Vagina (tissue), 2 donors: ENCODE measurements around the gene ADD3. TPM values are rescaled to one million over a fixed set of nuclear protein-coding genes. Genes with fewer than 3 reads are reported as not detected.

Experiments used
- DNase-seq, 2 donors: peaks; one replicate each; pipeline ENCODE4 v3.0.0-alpha.2; 2017; ENCODE audit errors: extremely low spot score in 2 of 2
- H3K27ac ChIP-seq: fragments of 200-600 bp; sonication (generic); one replicate; pipeline ENCODE4 v1.5.1; 2019
- H3K27me3 ChIP-seq: fragments of 200-600 bp; sonication (generic); one replicate; pipeline ENCODE4 v1.5.1; 2019
- H3K36me3 ChIP-seq, 2 donors: fragments of 200-600 bp; sonication (generic); one replicate each; pipeline ENCODE4 v1.5.1; 2017 to 2019
- H3K4me1 ChIP-seq: fragments of 200-600 bp; sonication (generic); one replicate; pipeline ENCODE4 v1.5.1; 2019
- H3K4me3 ChIP-seq, 2 donors: fragments of 200-600 bp; sonication (generic); 1 replicate in 1 of 2; 2 replicates in 1 of 2; pipeline ENCODE4 v1.5.1; 2016 to 2019
- H3K9me3 ChIP-seq: fragments of 200-600 bp; sonication (generic); one replicate; pipeline ENCODE4 v1.5.1; 2019
- POLR2A ChIP-seq, 2 donors: fragments of 450-650 bp; IDR thresholded peaks; one replicate each; pipeline ENCODE4 v1.6.1; 2017; ENCODE audit warnings: antibody characterized with exemption in 2 of 2, mild to moderate bottlenecking in 2 of 2, moderate library complexity in 2 of 2
- POLR2AphosphoS5 ChIP-seq, 2 donors: sonication (generic); formaldehyde crosslinking; IDR thresholded peaks; one replicate each; pipeline ENCODE4 v1.9.0; 2017; ENCODE audit warnings: antibody characterized with exemption in 2 of 2, mild to moderate bottlenecking in 2 of 2, low read depth in 1 of 2; ENCODE audit not compliant: insufficient read depth in 1 of 2
- intact Hi-C: fragments of 100-400 bp; cut with DNase I; formaldehyde crosslinking; loops from one replicate; pipeline ENCODE4 v1.15.1; 2023
- total RNA-seq: library from RNA; depleted of rRNA; stranded (reverse); fragments of >200 nt; gene quantifications from one replicate; pipeline ENCODE4 v1.2.3, GENCODE V29; 2016
- TF ChIP-seq, protein P1 (sequence below), 3 experiments: fragments of 450-650 bp in 2 of 3; fragments of 200-600 bp in 1 of 3; sonication (generic) in 1 of 3; IDR thresholded peaks; one replicate each; pipeline ENCODE4 v1.5.1; 2017 to 2019; ENCODE audit warnings: antibody characterized with exemption in 3 of 3, mild to moderate bottlenecking in 2 of 3, moderate library complexity in 2 of 3

The ADD3 gene
- total RNA-seq, 1 donor from 2014 or later: 114 TPM

- Histone ChIP-seq H3K36me3 (no peaks in the 10 kb centered on the region), H3K9me3 (no peaks in the 10 kb centered on the region), H3K4me3 (no peak overlapping the region), H3K27me3 (no peaks in the 10 kb centered on the region), H3K27ac (no peak overlapping the region), H3K4me1 (peaks cover 8% of the 10 kb centered on the region)
- intact Hi-C loops: no loop called here
- TF ChIP-seq, protein P1, sequence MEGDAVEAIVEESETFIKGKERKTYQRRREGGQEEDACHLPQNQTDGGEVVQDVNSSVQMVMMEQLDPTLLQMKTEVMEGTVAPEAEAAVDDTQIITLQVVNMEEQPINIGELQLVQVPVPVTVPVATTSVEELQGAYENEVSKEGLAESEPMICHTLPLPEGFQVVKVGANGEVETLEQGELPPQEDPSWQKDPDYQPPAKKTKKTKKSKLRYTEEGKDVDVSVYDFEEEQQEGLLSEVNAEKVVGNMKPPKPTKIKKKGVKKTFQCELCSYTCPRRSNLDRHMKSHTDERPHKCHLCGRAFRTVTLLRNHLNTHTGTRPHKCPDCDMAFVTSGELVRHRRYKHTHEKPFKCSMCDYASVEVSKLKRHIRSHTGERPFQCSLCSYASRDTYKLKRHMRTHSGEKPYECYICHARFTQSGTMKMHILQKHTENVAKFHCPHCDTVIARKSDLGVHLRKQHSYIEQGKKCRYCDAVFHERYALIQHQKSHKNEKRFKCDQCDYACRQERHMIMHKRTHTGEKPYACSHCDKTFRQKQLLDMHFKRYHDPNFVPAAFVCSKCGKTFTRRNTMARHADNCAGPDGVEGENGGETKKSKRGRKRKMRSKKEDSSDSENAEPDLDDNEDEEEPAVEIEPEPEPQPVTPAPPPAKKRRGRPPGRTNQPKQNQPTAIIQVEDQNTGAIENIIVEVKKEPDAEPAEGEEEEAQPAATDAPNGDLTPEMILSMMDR (IDR thresholded peaks at IDR 0.05): no peak
- TF ChIP-seq POLR2AphosphoS5 (IDR thresholded peaks at IDR 0.05; ENCODE audit: insufficient read depth in 1 of 2, low read depth in 1 of 2) (no peak), POLR2A (IDR thresholded peaks at IDR 0.05) (no peak)
- no peak for DNase-seq
Observed at GRCh38 chr10:109992485-109992884, 15.3 kb upstream of the ADD3 start.

DNA sequence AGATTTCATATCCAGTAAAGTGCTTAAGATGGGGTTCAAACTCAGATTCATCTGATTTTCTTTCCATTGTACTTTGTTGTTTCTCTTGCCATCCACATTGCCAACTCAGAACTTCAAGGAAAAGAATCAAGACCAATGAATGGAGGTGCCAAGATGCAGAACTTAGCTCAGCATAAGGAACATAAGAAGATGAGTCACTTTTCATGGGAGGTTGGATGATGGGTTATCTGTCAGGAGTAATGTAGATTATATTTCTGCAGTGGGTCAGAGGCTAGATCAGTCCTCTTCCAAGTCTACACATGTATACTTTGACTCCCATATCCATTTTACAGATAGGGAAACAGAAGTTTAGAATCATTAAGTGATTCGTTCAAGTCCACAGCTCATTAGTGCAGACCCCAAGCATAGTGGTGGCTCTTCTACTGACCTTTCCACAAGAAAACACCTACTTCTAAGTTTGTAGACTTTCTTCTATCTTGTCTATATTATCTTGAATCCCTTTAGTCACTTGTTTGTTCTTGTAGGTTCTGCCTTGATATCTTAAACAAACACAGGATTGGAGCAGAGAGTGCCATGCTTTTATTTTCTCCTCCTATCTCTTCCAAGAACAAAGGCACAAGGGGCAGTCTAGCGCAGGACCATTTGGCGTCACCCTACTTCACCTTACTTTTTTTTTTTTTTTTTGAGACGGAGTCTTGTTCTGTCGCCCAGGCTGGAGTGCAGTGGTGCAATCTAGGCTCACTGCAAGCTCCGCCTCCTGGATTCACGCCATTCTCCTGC lies 14.0 kb upstream of the ADD3 start:
- Histone ChIP-seq H3K27ac (no peak overlapping the region), H3K4me1 (peaks cover 8% of the 10 kb centered on the region)
- intact Hi-C loops: no loop called here

DNA sequence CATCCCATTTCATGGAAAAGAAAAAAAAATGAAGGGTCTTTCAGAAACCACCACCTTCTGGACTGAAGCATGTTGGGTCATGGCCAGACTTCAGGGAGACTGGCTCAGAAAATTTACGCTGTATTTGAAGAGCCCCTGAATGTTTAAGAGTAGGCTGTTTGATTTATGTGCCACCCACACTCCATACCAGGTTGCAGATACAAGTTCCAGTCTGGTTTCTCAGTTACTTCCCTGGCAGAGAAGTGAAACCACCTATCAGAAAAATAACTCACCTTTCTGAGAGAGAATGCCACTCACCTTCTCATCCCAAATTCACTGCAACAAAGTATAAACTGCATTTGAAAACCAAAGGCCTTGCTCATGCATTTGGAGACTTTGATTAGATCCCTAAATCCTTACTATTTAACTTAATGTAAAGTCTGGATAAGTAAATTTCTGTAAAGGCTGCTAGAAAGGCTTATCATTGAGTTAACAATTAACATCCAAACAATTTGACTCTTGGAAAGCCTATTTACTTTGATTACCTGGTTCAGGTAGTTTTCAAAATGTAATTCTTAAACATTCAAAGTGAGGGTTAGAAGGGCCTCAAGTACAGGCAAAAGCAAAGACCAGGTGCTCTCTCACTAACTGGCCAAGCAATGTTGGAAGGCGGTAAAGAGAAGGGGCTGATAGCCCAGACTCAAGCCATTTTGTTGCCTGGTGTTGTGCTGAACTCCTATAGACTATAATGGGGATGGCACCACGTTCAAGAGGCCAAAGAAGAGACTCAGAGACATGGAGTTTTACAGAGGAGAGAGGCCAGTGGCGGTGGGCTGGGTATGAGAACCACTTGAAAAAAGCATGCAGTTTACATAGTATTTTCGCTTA lies 12.8 kb upstream of the ADD3 start:
- Histone ChIP-seq H3K36me3 (no peaks in the 10 kb centered on the region), H3K4me1 (peaks cover 8% of the 10 kb centered on the region), H3K4me3 (no peak overlapping the region), H3K9me3 (no peaks in the 10 kb centered on the region), H3K27ac (no peak overlapping the region), H3K27me3 (no peaks in the 10 kb centered on the region)
- DNase-seq: no peak
- TF ChIP-seq POLR2AphosphoS5 (IDR thresholded peaks at IDR 0.05; ENCODE audit: insufficient read depth in 1 of 2, low read depth in 1 of 2) (no peak), POLR2A (IDR thresholded peaks at IDR 0.05) (no peak)
- TF ChIP-seq, protein P1 (IDR thresholded peaks at IDR 0.05): no peak
- intact Hi-C loops: no loop called here

More for the DNA sequence above, 14.0 kb upstream of the ADD3 start:
- Histone ChIP-seq H3K9me3 (no peaks in the 10 kb centered on the region), H3K27me3 (no peaks in the 10 kb centered on the region), H3K36me3 (no peaks in the 10 kb centered on the region), H3K4me3 (no peak overlapping the region)
- TF ChIP-seq POLR2AphosphoS5 (IDR thresholded peaks at IDR 0.05; ENCODE audit: insufficient read depth in 1 of 2, low read depth in 1 of 2): no peak
- no peak for TF ChIP-seq POLR2A (IDR thresholded peaks at IDR 0.05)
- TF ChIP-seq, protein P1 (IDR thresholded peaks at IDR 0.05): no peak
- DNase-seq: no peak

DNA sequence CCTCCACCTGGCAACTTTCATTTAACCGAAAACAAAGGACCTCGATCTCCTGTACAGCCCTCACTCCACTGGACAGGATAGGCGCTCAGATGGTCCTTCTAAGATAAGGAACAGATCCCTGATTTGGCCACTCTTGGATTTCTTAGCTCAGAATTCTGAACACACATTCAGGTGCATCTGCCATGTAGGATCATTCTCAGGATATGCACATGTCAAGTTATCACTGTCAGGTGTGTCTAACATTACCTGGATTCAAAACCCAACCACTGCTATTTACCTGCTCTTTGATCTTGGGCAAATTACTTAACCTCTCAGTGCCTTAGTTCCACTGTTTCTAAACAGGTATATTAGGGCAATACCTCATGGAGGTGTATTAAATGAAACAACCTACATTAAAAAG lies 12.2 kb upstream of the ADD3 start:
- no peak for DNase-seq
- TF ChIP-seq POLR2AphosphoS5 (IDR thresholded peaks at IDR 0.05; ENCODE audit: insufficient read depth in 1 of 2, low read depth in 1 of 2): no peak
- TF ChIP-seq, protein P1 (IDR thresholded peaks at IDR 0.05): no peak
- no peak for TF ChIP-seq POLR2A (IDR thresholded peaks at IDR 0.05)
- Histone ChIP-seq H3K36me3 (no peaks in the 10 kb centered on the region), H3K4me1 (peaks cover 8% of the 10 kb centered on the region), H3K27ac (no peak overlapping the region), H3K27me3 (no peaks in the 10 kb centered on the region), H3K9me3 (no peaks in the 10 kb centered on the region), H3K4me3 (no peak overlapping the region)
- intact Hi-C loops: no loop called here
